Stomach smooth muscle (tissue), 2 donors: ENCODE results near the gene STAMBP.

ENCODE experiments used
- H3K27ac ChIP-seq: one replicate; pipeline ENCODE4 v1.7.0; 2013; ENCODE audit warnings: mild to moderate bottlenecking, low read length, inconsistent platforms
- H3K27me3 ChIP-seq, 2 donors: one replicate each; pipeline ENCODE4 v1.7.0; 2013; ENCODE audit warnings: low read length in 2 of 2; ENCODE audit not compliant: insufficient read depth in 2 of 2, control insufficient read depth in 1 of 2
- H3K36me3 ChIP-seq, 2 donors: one replicate each; pipeline ENCODE4 v1.7.0; 2013; ENCODE audit warnings: low read length in 2 of 2; ENCODE audit not compliant: control insufficient read depth in 2 of 2, insufficient read depth in 2 of 2
- H3K4me1 ChIP-seq: one replicate; pipeline ENCODE4 v1.7.0; 2013; ENCODE audit warnings: low read length; ENCODE audit not compliant: control insufficient read depth, insufficient read depth
- H3K4me3 ChIP-seq, 2 donors: one replicate each; pipeline ENCODE4 v1.7.0; 2013; ENCODE audit warnings: low read length in 2 of 2
- H3K9ac ChIP-seq, 2 donors: one replicate each; pipeline ENCODE4 v1.7.0; 2013; ENCODE audit warnings: low read length in 2 of 2, mild to moderate bottlenecking in 1 of 2
- H3K9me3 ChIP-seq, 2 donors: one replicate each; pipeline ENCODE4 v1.7.0; 2013; ENCODE audit warnings: low read length in 2 of 2; ENCODE audit not compliant: control insufficient read depth in 2 of 2
- donor health status: healthy.
- donor health status: Pancreatic carcinoma.

Gene STAMBP

DNA sequence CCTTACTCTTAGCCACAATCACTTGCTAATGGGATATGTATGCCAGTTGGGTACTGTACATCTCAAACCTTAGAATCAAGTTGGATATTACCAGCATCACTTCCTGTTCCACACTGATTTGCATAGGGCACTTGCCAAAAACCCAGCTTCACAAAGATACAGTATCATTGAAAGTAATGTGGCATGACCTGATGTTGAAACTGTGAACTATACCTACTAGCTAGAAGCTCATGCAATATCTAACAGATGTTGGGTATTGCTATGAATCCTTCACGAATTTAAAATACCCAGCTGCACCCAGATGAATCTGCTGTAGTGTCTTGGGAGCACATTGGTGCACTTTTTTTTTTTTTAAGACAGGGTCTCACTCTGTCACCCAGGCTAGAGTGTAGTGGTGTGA is 6.5 kb upstream of the STAMBP start:
- no peaks in the 10 kb centered on the region for H3K27me3 ChIP-seq
- H3K4me1 ChIP-seq, result no peaks in the 10 kb centered on the region
- no peak overlapping the region for H3K27ac ChIP-seq
- no peaks in the 10 kb centered on the region for H3K36me3 ChIP-seq
- H3K9ac ChIP-seq, result no peak overlapping the region
- no peaks in the 10 kb centered on the region for H3K9me3 ChIP-seq
- H3K4me3 ChIP-seq, result no peak overlapping the region

DNA sequence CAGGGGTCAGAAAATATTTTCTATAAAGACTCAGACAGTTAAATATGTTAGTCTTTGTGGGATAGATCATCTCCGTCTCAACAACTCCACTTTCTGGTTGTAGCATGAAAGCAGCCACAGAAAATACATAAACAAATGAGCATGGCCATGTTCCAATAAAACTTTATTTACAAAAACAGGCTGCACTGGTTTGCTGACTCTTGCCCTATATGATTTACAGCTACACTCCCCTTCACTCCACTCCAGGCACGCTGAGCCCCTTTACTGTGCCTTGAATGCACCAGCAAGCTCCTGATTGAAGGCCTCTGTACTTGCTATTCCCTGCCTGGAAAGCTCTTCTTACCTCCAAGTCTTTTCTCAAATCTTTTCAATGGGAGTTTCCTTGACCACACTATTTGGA is 5.8 kb upstream of the STAMBP start:
- Histone ChIP-seq H3K27ac (no peak overlapping the region), H3K4me1 (peaks cover under 1% of the 10 kb centered on the region), H3K36me3 (no peaks in the 10 kb centered on the region)

DNA sequence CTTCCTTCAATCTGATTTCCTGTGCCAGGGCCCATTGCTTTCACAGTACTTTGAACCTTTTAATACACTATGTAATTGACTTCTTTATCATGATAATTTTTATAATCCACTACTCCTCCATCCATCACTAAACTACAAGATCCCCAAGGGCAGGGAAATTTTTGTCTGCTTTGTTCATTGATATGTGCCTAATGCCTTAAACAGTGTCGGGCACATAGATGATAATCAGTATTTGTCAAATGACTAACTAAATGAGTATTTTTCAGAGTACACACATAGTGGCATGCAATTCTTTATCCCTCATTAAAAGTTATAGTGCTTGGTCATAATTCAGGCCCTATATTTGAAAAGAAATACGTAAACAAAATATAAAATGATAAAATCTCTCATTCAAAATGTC is 5.3 kb upstream of the STAMBP start:
- H3K4me3 ChIP-seq, result no peak overlapping the region
- H3K36me3 ChIP-seq, result no peaks in the 10 kb centered on the region
- no peak overlapping the region for H3K27ac ChIP-seq
- H3K9ac ChIP-seq, result no peak overlapping the region
- no peaks in the 10 kb centered on the region for H3K9me3 ChIP-seq
- H3K27me3 ChIP-seq, result no peaks in the 10 kb centered on the region
- peaks cover 5% of the 10 kb centered on the region for H3K4me1 ChIP-seq

More for the DNA sequence above, 5.8 kb upstream of the STAMBP start:
- Histone ChIP-seq H3K9me3 (no peaks in the 10 kb centered on the region), H3K27me3 (no peaks in the 10 kb centered on the region), H3K9ac (no peak overlapping the region), H3K4me3 (no peak overlapping the region)

DNA sequence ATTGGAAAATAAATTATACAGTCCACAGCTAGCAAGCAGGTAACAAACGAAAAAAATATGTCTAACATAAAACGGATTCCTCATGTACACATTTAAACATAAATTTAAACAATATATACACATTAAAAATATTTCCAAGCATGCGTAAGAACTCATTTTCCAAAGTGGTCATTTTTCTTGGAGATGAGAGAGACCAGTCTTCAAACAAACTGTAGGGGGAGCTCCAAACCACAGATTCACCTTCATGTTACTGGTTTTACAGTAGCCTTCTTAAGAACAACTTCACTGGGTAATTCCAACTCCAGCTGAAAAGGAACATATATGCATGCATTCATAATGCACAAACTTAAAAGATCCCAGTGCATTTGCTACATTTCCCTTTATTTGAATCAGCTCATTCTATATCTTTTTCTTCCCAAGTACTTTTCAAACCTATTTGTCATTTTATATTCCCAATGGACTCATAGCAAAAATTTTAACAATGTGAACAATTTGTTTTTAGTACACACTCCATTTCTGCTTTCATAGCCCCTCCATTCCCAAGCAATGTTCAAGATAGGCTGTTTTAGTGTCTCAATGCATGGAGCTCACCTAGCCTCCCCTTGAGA is 4.7 kb upstream of the STAMBP start:
- Histone ChIP-seq H3K4me1 (peaks cover 6% of the 10 kb centered on the region), H3K27me3 (no peaks in the 10 kb centered on the region), H3K4me3 (no peak overlapping the region), H3K27ac (no peak overlapping the region), H3K9ac (no peak overlapping the region), H3K9me3 (no peaks in the 10 kb centered on the region), H3K36me3 (no peaks in the 10 kb centered on the region)

DNA sequence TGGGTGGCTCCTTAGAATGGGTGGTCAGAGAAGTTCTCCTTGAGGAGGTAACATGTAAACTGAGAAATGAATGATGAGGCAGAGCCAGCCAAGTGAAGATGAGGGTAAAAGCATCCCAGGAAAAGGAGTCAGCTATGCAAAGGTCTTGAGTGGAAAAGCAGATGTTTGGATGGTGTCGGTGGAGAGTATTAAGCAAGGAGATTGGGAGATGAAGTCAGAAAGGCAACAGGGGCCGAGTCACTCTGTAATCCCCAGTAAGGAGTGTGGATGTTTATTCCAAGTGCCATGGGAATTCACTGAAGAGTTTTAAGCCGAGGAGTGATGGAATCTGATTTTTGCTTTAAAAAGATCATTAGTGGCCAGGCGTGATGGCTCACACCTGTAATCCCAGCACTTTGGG is 3.4 kb upstream of the STAMBP start:
- no peak overlapping the region for H3K4me3 ChIP-seq
- H3K9me3 ChIP-seq, result no peaks in the 10 kb centered on the region
- H3K4me1 ChIP-seq, result peaks cover 11% of the 10 kb centered on the region
- no peaks in the 10 kb centered on the region for H3K27me3 ChIP-seq
- H3K9ac ChIP-seq, result no peak overlapping the region
- no peak overlapping the region for H3K27ac ChIP-seq
- no peaks in the 10 kb centered on the region for H3K36me3 ChIP-seq

DNA sequence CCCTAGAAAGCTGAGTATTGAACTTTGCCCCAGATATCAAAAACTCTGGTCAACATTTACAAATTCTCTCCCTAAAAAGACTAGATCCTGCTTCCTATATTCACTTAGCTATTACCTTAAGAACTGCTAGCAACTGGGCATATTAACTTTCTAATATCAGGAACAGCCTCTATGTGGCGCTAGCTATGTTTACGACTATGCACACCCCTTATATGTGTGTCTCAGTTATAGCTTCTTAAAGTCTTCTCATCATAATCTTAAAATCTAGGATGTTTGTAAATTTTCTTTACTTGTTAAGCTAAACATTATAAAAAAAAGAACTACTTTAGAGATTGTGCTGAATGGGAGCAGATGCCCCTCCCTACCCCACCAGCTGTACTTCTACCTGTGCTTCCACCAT is 1.7 kb upstream of the STAMBP start:
- H3K27me3 ChIP-seq, result no peaks in the 10 kb centered on the region
- no peaks in the 10 kb centered on the region for H3K36me3 ChIP-seq
- no peaks in the 10 kb centered on the region for H3K9me3 ChIP-seq
- H3K4me3 ChIP-seq, result no peak overlapping the region
- peaks cover 17% of the 10 kb centered on the region for H3K4me1 ChIP-seq
- no peak overlapping the region for H3K9ac ChIP-seq
- no peak overlapping the region for H3K27ac ChIP-seq

DNA sequence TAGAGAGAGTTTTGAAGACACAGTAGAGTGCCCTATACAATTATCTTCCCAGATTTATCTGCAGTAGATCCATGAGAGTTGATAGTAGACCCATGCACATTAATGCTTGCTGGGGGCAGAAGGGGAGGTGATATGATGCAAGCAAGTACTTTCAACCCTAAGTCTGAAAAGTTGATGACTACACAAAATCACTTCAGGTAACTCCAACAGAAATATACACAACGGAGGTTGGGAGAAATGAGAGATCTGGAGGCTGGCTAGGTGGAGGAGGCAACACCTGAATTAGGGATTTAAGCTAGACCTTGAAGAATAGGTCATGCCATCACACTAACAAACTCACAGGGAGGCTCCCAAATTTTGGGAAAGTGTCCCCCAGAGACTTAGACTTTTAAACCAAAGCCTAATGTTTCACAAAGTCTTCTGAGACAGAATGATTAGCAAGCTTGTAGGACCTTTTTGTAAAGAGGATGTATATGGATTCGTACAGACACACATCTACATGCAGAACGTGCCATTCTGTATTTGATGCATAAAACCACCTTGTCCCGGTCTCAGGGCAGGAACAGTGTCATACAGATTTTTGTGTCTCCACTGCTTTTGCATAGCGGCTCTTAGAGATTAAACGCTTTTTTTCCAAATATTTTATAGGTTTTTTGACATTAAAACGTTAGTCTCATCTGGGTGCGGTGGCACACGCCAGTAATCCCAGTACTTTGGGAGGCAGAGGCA is 937 bp upstream of the STAMBP start:
- peaks cover 17% of the 10 kb centered on the region for H3K4me1 ChIP-seq
- peak overlapping the region in 1 of 2 donors; percentile 97 for H3K9ac ChIP-seq
- H3K27ac ChIP-seq, result peak overlapping the region; percentile 99
- H3K27me3 ChIP-seq, result no peaks in the 10 kb centered on the region
- no peaks in the 10 kb centered on the region for H3K9me3 ChIP-seq
- no peaks in the 10 kb centered on the region for H3K36me3 ChIP-seq
- peak overlapping the region; percentile 72 to 93 for H3K4me3 ChIP-seq

DNA sequence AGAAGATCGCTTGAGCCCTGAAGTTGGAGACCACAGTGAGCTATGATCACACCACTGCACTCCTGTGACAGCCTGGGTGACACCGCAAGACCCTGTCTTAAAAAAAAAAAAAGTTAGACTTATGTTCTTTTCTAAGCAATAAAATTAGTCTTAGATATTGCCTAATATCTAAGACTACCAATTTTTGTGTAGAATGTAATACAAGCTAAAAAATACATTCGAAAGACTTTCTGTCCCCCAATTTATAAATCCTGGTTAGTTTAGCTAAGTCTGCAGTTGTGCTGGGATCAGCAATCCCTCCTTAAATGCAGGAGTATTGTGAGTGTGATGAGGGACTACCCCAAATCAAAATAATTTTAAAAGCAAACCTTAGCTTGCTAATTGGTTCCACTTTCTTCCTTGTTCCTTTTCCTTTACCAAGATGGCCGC is 358 bp upstream of the STAMBP start:
- Histone ChIP-seq H3K36me3 (no peaks in the 10 kb centered on the region), H3K27me3 (no peaks in the 10 kb centered on the region), H3K9ac (peak overlapping the region; percentile 97 to 98), H3K27ac (peak overlapping the region; percentile 99), H3K9me3 (no peaks in the 10 kb centered on the region), H3K4me3 (peak overlapping the region; percentile 72 to 93), H3K4me1 (peaks cover 17% of the 10 kb centered on the region)

DNA sequence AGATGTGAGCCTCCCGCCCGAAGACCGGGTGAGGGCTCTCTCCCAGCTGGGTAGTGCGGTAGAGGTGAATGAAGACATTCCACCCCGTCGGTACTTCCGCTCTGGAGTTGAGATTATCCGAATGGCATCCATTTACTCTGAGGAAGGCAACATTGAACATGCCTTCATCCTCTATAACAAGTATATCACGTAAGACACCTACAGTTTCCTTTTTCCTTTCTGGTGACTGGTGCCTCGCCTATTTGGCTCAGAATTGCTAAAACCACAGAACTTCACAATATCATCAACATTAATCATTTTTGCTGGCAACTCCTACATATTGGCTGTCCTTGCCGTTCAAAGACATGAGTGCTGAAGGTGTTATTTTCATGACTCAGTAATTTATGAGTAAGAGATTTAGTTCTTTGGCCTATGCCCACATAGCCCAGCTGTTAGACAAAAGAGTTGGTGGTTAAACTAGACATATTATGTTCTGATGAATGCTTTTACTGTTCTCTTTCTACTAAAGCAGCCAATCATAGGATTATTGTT is 2.2 kb downstream of the STAMBP start:
- Histone ChIP-seq H3K9ac (no peak overlapping the region), H3K27me3 (no peaks in the 10 kb centered on the region), H3K9me3 (no peaks in the 10 kb centered on the region), H3K4me1 (peaks cover 17% of the 10 kb centered on the region), H3K4me3 (no peak overlapping the region), H3K27ac (peak overlapping the region; percentile 26), H3K36me3 (peaks cover 0 to 2% of the 10 kb centered on the region in 2 donors)

DNA sequence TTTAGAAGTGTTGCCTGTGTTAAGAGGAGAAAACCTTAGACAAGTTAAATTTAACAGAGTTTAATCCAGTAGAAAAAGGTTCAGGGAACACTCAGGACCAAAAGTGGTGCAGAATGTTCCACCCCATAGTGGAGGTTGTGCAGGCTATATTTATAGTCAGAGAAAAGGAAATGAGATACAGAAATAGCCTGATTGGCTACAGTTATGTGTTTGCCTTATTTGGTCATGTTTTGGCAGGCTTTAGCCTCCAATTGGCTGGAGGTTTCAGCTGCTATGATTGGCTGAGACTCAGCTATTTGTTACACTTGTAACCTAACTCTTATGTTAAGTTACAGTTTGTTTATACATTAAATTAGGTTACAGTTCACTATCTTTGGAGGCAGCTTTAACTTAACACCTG is 4.2 kb downstream of the STAMBP start:
- Histone ChIP-seq H3K9ac (peak overlapping the region in 1 of 2 donors; percentile 7), H3K36me3 (peaks cover 0 to 2% of the 10 kb centered on the region in 2 donors), H3K27ac (peak overlapping the region; percentile 46), H3K27me3 (no peaks in the 10 kb centered on the region), H3K9me3 (no peaks in the 10 kb centered on the region), H3K4me3 (peak overlapping the region in 1 of 2 donors; percentile 8), H3K4me1 (peaks cover 26% of the 10 kb centered on the region)
